ENCODE data around the gene CDKN2AIP.

The CDKN2AIP gene

GRCh38 chr4:183485411-183486160 is 41.1 kb downstream of the CDKN2AIP start:
- WGBS (ENCODE audit: insufficient coverage): 100% methylated on average over 7 of the region's 11 CpGs
- Histone ChIP-seq H3K27ac (ENCODE audit: insufficient read depth in 1 of 2, low read depth in 1 of 2, low read length in 2 of 2, poor library complexity in 1 of 2, severe bottlenecking in 2 of 2) (no peak overlapping the region), H3K4me1 (ENCODE audit: control extremely low read depth in 1 of 4, control insufficient read depth in 4 of 4, insufficient read depth in 4 of 4, low read length in 3 of 4) (no peaks in the 10 kb centered on the region), H3K36me3 (ENCODE audit: control insufficient read depth in 4 of 4, insufficient read depth in 4 of 4, low read length in 3 of 4) (no peaks in the 10 kb centered on the region), H3K9me3 (ENCODE audit: control extremely low read depth in 1 of 5, control insufficient read depth in 4 of 5, insufficient read depth in 2 of 5, low read depth in 1 of 5, low read length in 4 of 5) (no peaks in the 10 kb centered on the region), H3K4me3 (ENCODE audit: control insufficient read depth in 1 of 7, extremely low read depth in 1 of 7, insufficient read depth in 4 of 7, low read depth in 2 of 7, low read length in 6 of 7) (no peak overlapping the region), H3K27me3 (replicated peaks in 2 of 5; ENCODE audit: control insufficient read depth in 4 of 5, insufficient read depth in 5 of 5, low read length in 4 of 5) (no peaks in the 10 kb centered on the region)
- DNase-seq: no peak
- CTCF ChIA-PET: no interaction called here
- POLR2A ChIA-PET: interaction anchor here (0.5 kb wide), 1 partner anchor 285 kb away, joined by 3 read pairs; no protein-coding TSS in a partner anchor

- peaks cover 0 to 13% (median 4%) of the 10 kb centered on the region in 5 experiments for H3K9me3 ChIP-seq (ENCODE audit: control extremely low read depth in 1 of 5, control insufficient read depth in 4 of 5, insufficient read depth in 2 of 5, low read depth in 1 of 5, low read length in 4 of 5)
- no peak for DNase-seq
- POLR2A ChIA-PET: no interaction called here
- peaks cover 0 to 3% (median 0%) of the 10 kb centered on the region in 4 experiments for H3K4me1 ChIP-seq (ENCODE audit: control extremely low read depth in 1 of 4, control insufficient read depth in 4 of 4, insufficient read depth in 4 of 4, low read length in 3 of 4)
- WGBS (ENCODE audit: insufficient coverage): 98% methylated on average over 3 of the region's 3 CpGs
- CTCF ChIA-PET: interaction anchor here (1.8 kb wide), 1 partner anchor 19 kb away, joined by 6 read pairs; no protein-coding TSS in a partner anchor
- no peaks in the 10 kb centered on the region for H3K27me3 ChIP-seq (replicated peaks in 2 of 5; ENCODE audit: control insufficient read depth in 4 of 5, insufficient read depth in 5 of 5, low read length in 4 of 5)
- H3K4me3 ChIP-seq (ENCODE audit: control insufficient read depth in 1 of 7, extremely low read depth in 1 of 7, insufficient read depth in 4 of 7, low read depth in 2 of 7, low read length in 6 of 7): no peak overlapping the region
- no peak overlapping the region for H3K27ac ChIP-seq (ENCODE audit: insufficient read depth in 1 of 2, low read depth in 1 of 2, low read length in 2 of 2, poor library complexity in 1 of 2, severe bottlenecking in 2 of 2)
- peaks cover 0 to 18% (median 7%) of the 10 kb centered on the region in 4 experiments for H3K36me3 ChIP-seq (ENCODE audit: control insufficient read depth in 4 of 4, insufficient read depth in 4 of 4, low read length in 3 of 4)
Observed at GRCh38 chr4:183492791-183493222, 48.4 kb downstream of the CDKN2AIP start.

- POLR2A ChIA-PET: no interaction called here
- Histone ChIP-seq H3K27ac (ENCODE audit: insufficient read depth in 1 of 2, low read depth in 1 of 2, low read length in 2 of 2, poor library complexity in 1 of 2, severe bottlenecking in 2 of 2) (no peak overlapping the region), H3K27me3 (replicated peaks in 2 of 5; ENCODE audit: control insufficient read depth in 4 of 5, insufficient read depth in 5 of 5, low read length in 4 of 5) (no peaks in the 10 kb centered on the region), H3K4me1 (ENCODE audit: control extremely low read depth in 1 of 4, control insufficient read depth in 4 of 4, insufficient read depth in 4 of 4, low read length in 3 of 4) (peaks cover 0 to 3% (median 0%) of the 10 kb centered on the region in 4 experiments), H3K9me3 (ENCODE audit: control extremely low read depth in 1 of 5, control insufficient read depth in 4 of 5, insufficient read depth in 2 of 5, low read depth in 1 of 5, low read length in 4 of 5) (peaks cover 0 to 13% (median 4%) of the 10 kb centered on the region in 5 experiments), H3K4me3 (ENCODE audit: control insufficient read depth in 1 of 7, extremely low read depth in 1 of 7, insufficient read depth in 4 of 7, low read depth in 2 of 7, low read length in 6 of 7) (no peak overlapping the region), H3K36me3 (ENCODE audit: control insufficient read depth in 4 of 4, insufficient read depth in 4 of 4, low read length in 3 of 4) (peaks cover 0 to 18% (median 7%) of the 10 kb centered on the region in 4 experiments)
- CTCF ChIA-PET: interaction anchor here (1.8 kb wide), 1 partner anchor 19 kb away, joined by 6 read pairs; no protein-coding TSS in a partner anchor
- no peak for DNase-seq
- no CpG with 5 or more reads among the region's 3 CpGs for WGBS (ENCODE audit: insufficient coverage)
Observed at GRCh38 chr4:183493246-183493645, 48.8 kb downstream of the CDKN2AIP start.

- CTCF ChIA-PET: interaction anchor here (0.8 to 1.7 kb wide), 3 partner anchors 8 to 107 kb away, joined by 3 to 5 read pairs (median 4); no protein-coding TSS in a partner anchor
- Histone ChIP-seq H3K27ac (ENCODE audit: insufficient read depth in 1 of 2, low read depth in 1 of 2, low read length in 2 of 2, poor library complexity in 1 of 2, severe bottlenecking in 2 of 2) (no peak overlapping the region), H3K27me3 (replicated peaks in 2 of 5; ENCODE audit: control insufficient read depth in 4 of 5, insufficient read depth in 5 of 5, low read length in 4 of 5) (no peaks in the 10 kb centered on the region), H3K4me3 (ENCODE audit: control insufficient read depth in 1 of 7, extremely low read depth in 1 of 7, insufficient read depth in 4 of 7, low read depth in 2 of 7, low read length in 6 of 7) (no peak overlapping the region), H3K36me3 (ENCODE audit: control insufficient read depth in 4 of 4, insufficient read depth in 4 of 4, low read length in 3 of 4) (peaks cover 0 to 18% (median 7%) of the 10 kb centered on the region in 4 experiments), H3K9me3 (ENCODE audit: control extremely low read depth in 1 of 5, control insufficient read depth in 4 of 5, insufficient read depth in 2 of 5, low read depth in 1 of 5, low read length in 4 of 5) (peaks cover 0 to 13% (median 4%) of the 10 kb centered on the region in 5 experiments), H3K4me1 (ENCODE audit: control extremely low read depth in 1 of 4, control insufficient read depth in 4 of 4, insufficient read depth in 4 of 4, low read length in 3 of 4) (peaks cover 0 to 12% (median under 1%) of the 10 kb centered on the region in 4 experiments)
- POLR2A ChIA-PET: no interaction called here
- DNase-seq: no peak
- WGBS (ENCODE audit: insufficient coverage): no CpG with 5 or more reads among the region's 3 CpGs
Observed at GRCh38 chr4:183495184-183495583, 50.7 kb downstream of the CDKN2AIP start.
